Measurements from ENCODE around the gene MIPOL1. TPM values are rescaled to one million over a fixed set of nuclear protein-coding genes. Genes with fewer than 3 reads are reported as not detected.

MIPOL1 gene
- total RNA-seq, 3 donors from 2014 or later (not counting 1 experiment from before 2014, with no cell fraction given) = not detected

- no peak overlapping the region for H3K4me3 ChIP-seq (ENCODE audit: low read length)
- H3K27me3 ChIP-seq (ENCODE audit: control insufficient read depth, insufficient read depth, low read length) = no peaks in the 10 kb centered on the region
- Mint-ChIP-seq H3K36me3 (no peaks in the 10 kb centered on the region), H3K27me3 (ENCODE audit: low read depth in 2 of 2) (no peaks in the 10 kb centered on the region), H3K4me1 (no peaks in the 10 kb centered on the region), H3K9me3 (peaks cover 21 to 23% of the 10 kb centered on the region in 2 donors), H3K4me3 (no peak overlapping the region), H3K27ac (no peak overlapping the region)
- TF ChIP-seq CTCF (IDR thresholded peaks at IDR 0.05) = no peak
- no peaks in the 10 kb centered on the region for H3K36me3 ChIP-seq (ENCODE audit: control insufficient read depth, insufficient read depth, low read length)
- no CpG with 5 or more reads among the region's 1 CpG for WGBS (ENCODE audit: insufficient coverage)
- no peaks in the 10 kb centered on the region for H3K4me1 ChIP-seq (ENCODE audit: control insufficient read depth, insufficient read depth, low read length)
- intact Hi-C loops (cut with micrococcal nuclease) = no loop called here
- no peak overlapping the region for H3K27ac ChIP-seq (ENCODE audit: low read length)
- peaks cover 3% of the 10 kb centered on the region for H3K9me3 ChIP-seq (ENCODE audit: control insufficient read depth, insufficient read depth, low read length)
- ATAC-seq (no peak), DNase-seq (no peak)
These were observed 113.5 kb downstream of the MIPOL1 start for GRCh38 chr14:37311252-37311651.

- Histone ChIP-seq H3K9me3 (ENCODE audit: control insufficient read depth, insufficient read depth, low read length) (peaks cover 4% of the 10 kb centered on the region), H3K4me3 (ENCODE audit: low read length) (no peak overlapping the region), H3K27ac (ENCODE audit: low read length) (no peak overlapping the region), H3K27me3 (ENCODE audit: control insufficient read depth, insufficient read depth, low read length) (no peaks in the 10 kb centered on the region), H3K36me3 (ENCODE audit: control insufficient read depth, insufficient read depth, low read length) (no peaks in the 10 kb centered on the region), H3K4me1 (ENCODE audit: control insufficient read depth, insufficient read depth, low read length) (no peaks in the 10 kb centered on the region)
- no peaks in the 10 kb centered on the region for H3K4me1 Mint-ChIP-seq
- ATAC-seq = no peak
- H3K27ac Mint-ChIP-seq = no peak overlapping the region
- no peak overlapping the region for H3K4me3 Mint-ChIP-seq
- no peaks in the 10 kb centered on the region for H3K27me3 Mint-ChIP-seq (ENCODE audit: low read depth in 2 of 2)
- 86% methylated on average over 2 of the region's 2 CpGs for WGBS (ENCODE audit: insufficient coverage)
- DNase-seq = no peak
- intact Hi-C loops (cut with micrococcal nuclease) = no loop called here
- H3K36me3 Mint-ChIP-seq = no peaks in the 10 kb centered on the region
- no peak for TF ChIP-seq CTCF (IDR thresholded peaks at IDR 0.05)
- peaks cover 18 to 25% of the 10 kb centered on the region in 2 donors for H3K9me3 Mint-ChIP-seq
These were observed 121.2 kb downstream of the MIPOL1 start for GRCh38 chr14:37318938-37319337.

- no peak for TF ChIP-seq CTCF (IDR thresholded peaks at IDR 0.05)
- no peaks in the 10 kb centered on the region for H3K36me3 Mint-ChIP-seq
- no peaks in the 10 kb centered on the region for H3K27me3 Mint-ChIP-seq (ENCODE audit: low read depth in 2 of 2)
- peaks cover 4% of the 10 kb centered on the region for H3K9me3 ChIP-seq (ENCODE audit: control insufficient read depth, insufficient read depth, low read length)
- H3K36me3 ChIP-seq (ENCODE audit: control insufficient read depth, insufficient read depth, low read length) = no peaks in the 10 kb centered on the region
- peaks cover 16 to 22% of the 10 kb centered on the region in 2 donors for H3K9me3 Mint-ChIP-seq
- no peak overlapping the region for H3K4me3 Mint-ChIP-seq
- intact Hi-C loops (cut with micrococcal nuclease) = no loop called here
- no peaks in the 10 kb centered on the region for H3K27me3 ChIP-seq (ENCODE audit: control insufficient read depth, insufficient read depth, low read length)
- no peaks in the 10 kb centered on the region for H3K4me1 Mint-ChIP-seq
- no peak overlapping the region for H3K27ac Mint-ChIP-seq
- no peak for ATAC-seq
- DNase-seq = no peak
- no CpG with 5 or more reads among the region's 2 CpGs for WGBS (ENCODE audit: insufficient coverage)
- no peaks in the 10 kb centered on the region for H3K4me1 ChIP-seq (ENCODE audit: control insufficient read depth, insufficient read depth, low read length)
- H3K27ac ChIP-seq (ENCODE audit: low read length) = no peak overlapping the region
- no peak overlapping the region for H3K4me3 ChIP-seq (ENCODE audit: low read length)
These were observed 122.4 kb downstream of the MIPOL1 start for GRCh38 chr14:37320106-37320505.

GRCh38 chr14:37325332-37325731, 127.6 kb downstream of the MIPOL1 start:
- intact Hi-C loops (cut with micrococcal nuclease) = no loop called here
- no peaks in the 10 kb centered on the region for H3K27me3 Mint-ChIP-seq (ENCODE audit: low read depth in 2 of 2)
- H3K27ac ChIP-seq (ENCODE audit: low read length) = no peak overlapping the region
- H3K4me3 ChIP-seq (ENCODE audit: low read length) = no peak overlapping the region
- no peaks in the 10 kb centered on the region for H3K9me3 ChIP-seq (ENCODE audit: control insufficient read depth, insufficient read depth, low read length)
- no peak for DNase-seq
- H3K4me1 ChIP-seq (ENCODE audit: control insufficient read depth, insufficient read depth, low read length) = no peaks in the 10 kb centered on the region
- H3K4me3 Mint-ChIP-seq = no peak overlapping the region
- H3K27ac Mint-ChIP-seq = no peak overlapping the region
- TF ChIP-seq CTCF (IDR thresholded peaks at IDR 0.05) = no peak
- H3K36me3 Mint-ChIP-seq = no peaks in the 10 kb centered on the region
- peaks cover 13 to 23% of the 10 kb centered on the region in 2 donors for H3K9me3 Mint-ChIP-seq
- H3K27me3 ChIP-seq (ENCODE audit: control insufficient read depth, insufficient read depth, low read length) = no peaks in the 10 kb centered on the region
- no peak for ATAC-seq
- no peaks in the 10 kb centered on the region for H3K36me3 ChIP-seq (ENCODE audit: control insufficient read depth, insufficient read depth, low read length)
- no peaks in the 10 kb centered on the region for H3K4me1 Mint-ChIP-seq
